ENCODE results near the gene SQOR.

GRCh38 chr15:45704329-45705249 lies 69.8 kb downstream of the SQOR start:
- no peak for TF ChIP-seq POLR2AphosphoS5 (IDR thresholded peaks at IDR 0.05)
- TF ChIP-seq POLR2A (IDR thresholded peaks at IDR 0.05) = no peak

Data from suprapubic skin (tissue), 4 donors.